Nephron progenitor cell (in vitro differentiated cells): ENCODE results near the gene CCS.
"Not testable (repeated sequence)": the region's sequence is repeated elsewhere in the genome, so short reads cannot be mapped to it uniquely, and the experiment has no call there.

Source experiments
- DNase-seq: peaks from one replicate; pipeline ENCODE4 v3.0.0; 2021
- H3K27ac Mint-ChIP-seq: 2 replicates; pipeline ENCODE4 v1.8.0; 2021; ENCODE audit warnings: mild to moderate bottlenecking, moderate library complexity, mixed read lengths
- H3K27me3 Mint-ChIP-seq: 2 replicates; pipeline ENCODE4 v1.8.0; 2021; ENCODE audit warnings: mild to moderate bottlenecking, low read depth, mixed read lengths; ENCODE audit not compliant: poor library complexity
- H3K36me3 Mint-ChIP-seq: 2 replicates; pipeline ENCODE4 v1.8.0; 2021; ENCODE audit warnings: low read depth, mixed read lengths
- H3K4me1 Mint-ChIP-seq: 2 replicates; pipeline ENCODE4 v1.8.0; 2021; ENCODE audit warnings: mixed read lengths
- H3K4me3 Mint-ChIP-seq: 2 replicates; pipeline ENCODE4 v1.8.0; 2021; ENCODE audit warnings: mild to moderate bottlenecking, moderate library complexity, mixed read lengths
- H3K9me3 Mint-ChIP-seq: 2 replicates; pipeline ENCODE4 v1.8.0; 2021; ENCODE audit warnings: mild to moderate bottlenecking, moderate library complexity, mixed read lengths
- TF ChIP-seq, protein P1 (sequence below): fragments of 200-600 bp; sonication (generic); IDR thresholded peaks from 2 replicates; pipeline ENCODE4 v1.5.0; 2021; ENCODE audit warnings: antibody characterized with exemption

Gene CCS

DNA sequence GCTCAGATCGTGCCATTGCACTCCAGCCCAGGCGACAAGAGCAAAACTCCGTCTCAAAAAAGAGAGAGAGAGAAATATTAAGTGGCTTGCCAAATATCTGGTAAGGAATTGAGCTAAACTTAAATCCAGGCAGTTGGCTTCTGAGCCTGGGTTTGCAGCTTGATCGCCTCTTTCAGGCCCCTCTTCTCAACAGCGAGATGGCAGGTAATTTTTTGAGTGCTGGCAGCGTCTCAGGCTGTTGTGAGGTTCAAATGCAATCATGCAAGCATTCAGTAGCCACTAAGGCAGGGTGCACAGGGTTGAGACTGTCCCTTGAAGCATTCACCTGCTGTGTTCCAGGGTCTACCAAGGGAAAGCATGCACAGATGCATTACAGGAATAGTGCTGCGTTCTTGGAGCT is 23.9 kb upstream of the CCS start:
- Mint-ChIP-seq H3K27ac (no peak overlapping the region), H3K36me3 (peaks cover 5% of the 10 kb centered on the region), H3K9me3 (peaks cover 8% of the 10 kb centered on the region), H3K4me1 (peaks cover 22% of the 10 kb centered on the region), H3K4me3 (no peak overlapping the region), H3K27me3 (peaks cover 13% of the 10 kb centered on the region)
- DNase-seq: no peak
- TF ChIP-seq, protein P1, sequence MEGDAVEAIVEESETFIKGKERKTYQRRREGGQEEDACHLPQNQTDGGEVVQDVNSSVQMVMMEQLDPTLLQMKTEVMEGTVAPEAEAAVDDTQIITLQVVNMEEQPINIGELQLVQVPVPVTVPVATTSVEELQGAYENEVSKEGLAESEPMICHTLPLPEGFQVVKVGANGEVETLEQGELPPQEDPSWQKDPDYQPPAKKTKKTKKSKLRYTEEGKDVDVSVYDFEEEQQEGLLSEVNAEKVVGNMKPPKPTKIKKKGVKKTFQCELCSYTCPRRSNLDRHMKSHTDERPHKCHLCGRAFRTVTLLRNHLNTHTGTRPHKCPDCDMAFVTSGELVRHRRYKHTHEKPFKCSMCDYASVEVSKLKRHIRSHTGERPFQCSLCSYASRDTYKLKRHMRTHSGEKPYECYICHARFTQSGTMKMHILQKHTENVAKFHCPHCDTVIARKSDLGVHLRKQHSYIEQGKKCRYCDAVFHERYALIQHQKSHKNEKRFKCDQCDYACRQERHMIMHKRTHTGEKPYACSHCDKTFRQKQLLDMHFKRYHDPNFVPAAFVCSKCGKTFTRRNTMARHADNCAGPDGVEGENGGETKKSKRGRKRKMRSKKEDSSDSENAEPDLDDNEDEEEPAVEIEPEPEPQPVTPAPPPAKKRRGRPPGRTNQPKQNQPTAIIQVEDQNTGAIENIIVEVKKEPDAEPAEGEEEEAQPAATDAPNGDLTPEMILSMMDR: no peak

DNA sequence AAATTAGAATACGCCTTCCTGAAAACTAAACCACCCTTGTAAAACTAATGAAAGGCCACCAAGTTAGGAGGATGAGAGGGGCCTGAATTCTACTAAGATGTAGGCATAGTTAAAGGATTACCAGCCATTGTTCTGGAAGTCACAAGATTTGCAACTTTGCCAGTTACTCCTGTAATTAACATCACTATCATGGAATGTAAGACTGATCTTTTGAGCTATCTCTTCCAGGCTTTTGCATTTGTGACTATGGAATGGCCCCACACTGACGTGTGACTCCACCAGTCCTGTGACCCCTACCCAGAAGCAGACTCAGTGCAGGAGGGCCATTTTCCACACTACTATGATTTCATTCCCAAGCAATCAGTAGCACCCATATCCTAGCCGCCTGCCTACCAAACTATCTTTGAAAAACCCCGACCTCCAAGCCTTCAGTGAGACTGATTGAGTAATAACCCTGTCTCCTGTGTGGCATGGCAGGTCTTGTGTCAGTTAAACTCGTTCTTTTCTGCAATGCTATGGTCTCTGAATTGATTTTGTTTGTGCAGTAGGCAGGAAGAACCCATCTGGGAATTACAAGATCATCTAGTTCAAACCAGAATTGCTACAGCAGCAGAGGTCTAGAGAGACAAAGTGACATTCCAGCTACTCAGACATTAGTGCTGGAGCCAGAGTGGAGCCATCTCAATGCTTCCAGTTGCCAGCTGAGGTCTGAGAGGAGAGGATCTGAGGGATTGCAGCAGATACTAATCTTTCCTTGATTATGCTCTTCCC is 22.7 kb upstream of the CCS start:
- peaks cover 10% of the 10 kb centered on the region for H3K36me3 Mint-ChIP-seq
- DNase-seq: no peak

DNA sequence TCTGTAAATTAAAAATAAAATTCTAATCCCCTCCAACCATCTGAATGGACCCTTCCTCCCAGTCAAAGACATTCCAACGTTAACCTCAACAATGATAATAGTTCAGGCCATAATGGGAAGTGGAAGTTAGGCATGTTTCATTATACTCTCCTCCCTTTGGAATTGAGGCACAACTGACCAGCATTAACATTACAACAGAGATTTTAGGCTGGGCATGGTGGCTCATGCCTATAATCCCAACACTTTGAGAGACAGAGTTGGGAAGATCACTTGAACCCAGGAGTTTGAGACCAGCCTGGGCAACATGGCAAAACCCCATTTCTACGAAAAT is 22.2 kb upstream of the CCS start:
- Mint-ChIP-seq H3K4me1 (peaks cover 25% of the 10 kb centered on the region), H3K27ac (no peak overlapping the region), H3K27me3 (peaks cover 18% of the 10 kb centered on the region), H3K9me3 (peaks cover 25% of the 10 kb centered on the region), H3K4me3 (no peak overlapping the region), H3K36me3 (peaks cover 10% of the 10 kb centered on the region)
- TF ChIP-seq, protein P1: no peak
- no peak for DNase-seq

More for the DNA sequence above, 22.7 kb upstream of the CCS start:
- H3K27me3 Mint-ChIP-seq: peaks cover 16% of the 10 kb centered on the region
- peaks cover 20% of the 10 kb centered on the region for H3K4me1 Mint-ChIP-seq
- H3K9me3 Mint-ChIP-seq: peaks cover 20% of the 10 kb centered on the region
- TF ChIP-seq, protein P1: no peak
- H3K4me3 Mint-ChIP-seq: no peak overlapping the region
- H3K27ac Mint-ChIP-seq: peak overlapping the region; percentile 36

DNA sequence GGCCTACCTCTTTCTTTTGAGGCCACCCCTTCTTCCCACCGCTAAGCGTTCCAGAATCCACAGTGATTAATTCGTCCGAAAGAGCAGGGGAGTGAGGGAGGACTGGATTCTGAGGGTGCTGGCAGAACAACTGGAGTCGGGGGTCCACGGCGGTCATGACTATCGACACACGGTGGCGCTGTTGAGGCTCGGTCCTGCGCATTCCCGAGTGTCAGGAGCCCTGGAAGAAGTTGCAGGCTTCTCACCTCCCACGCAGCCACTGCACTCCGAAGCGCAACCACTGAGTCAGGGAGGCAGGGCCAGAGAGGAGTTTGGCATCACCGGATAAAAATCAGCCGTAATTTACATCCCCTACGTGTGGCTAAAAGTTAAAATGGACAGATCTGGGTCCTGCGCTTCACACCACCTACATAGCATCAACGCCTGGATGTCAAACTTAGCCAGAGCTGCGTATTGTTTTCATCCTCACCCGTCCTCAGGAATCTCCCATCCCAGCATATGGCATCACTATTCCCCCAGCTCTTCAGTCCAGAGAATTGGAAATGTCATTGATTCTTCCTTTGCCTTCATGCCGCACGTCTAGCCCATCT is 13.9 kb upstream of the CCS start:
- TF ChIP-seq, protein P1: peak; percentile 70

DNA sequence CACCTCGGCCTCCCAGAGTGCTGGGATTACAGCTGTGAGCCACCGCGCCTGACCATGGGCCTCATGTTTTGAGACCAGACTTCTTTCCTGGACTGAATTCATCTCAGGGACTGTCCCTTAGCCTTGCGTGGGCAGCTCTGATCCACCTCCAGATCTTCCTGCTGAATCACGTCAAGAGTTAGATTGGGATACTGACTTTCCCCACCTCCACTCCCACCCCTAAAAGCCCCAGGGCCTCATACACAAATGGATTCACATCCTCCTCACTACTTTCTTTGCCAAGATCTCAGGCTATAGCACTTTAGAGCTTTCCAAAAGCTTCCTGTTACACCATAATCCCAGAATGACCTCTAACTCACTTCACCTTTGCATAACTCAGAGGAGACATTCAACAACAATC is 12.2 kb upstream of the CCS start:
- peaks cover 23% of the 10 kb centered on the region for H3K27me3 Mint-ChIP-seq
- H3K27ac Mint-ChIP-seq: peak overlapping the region; percentile 4
- peaks cover 33% of the 10 kb centered on the region for H3K4me1 Mint-ChIP-seq
- peaks cover 25% of the 10 kb centered on the region for H3K9me3 Mint-ChIP-seq
- no peak overlapping the region for H3K4me3 Mint-ChIP-seq
- DNase-seq: no peak
- TF ChIP-seq, protein P1: no peak
- H3K36me3 Mint-ChIP-seq: no peaks in the 10 kb centered on the region

More for the DNA sequence above, 13.9 kb upstream of the CCS start:
- H3K9me3 Mint-ChIP-seq: peaks cover 28% of the 10 kb centered on the region
- peaks cover 5% of the 10 kb centered on the region for H3K36me3 Mint-ChIP-seq
- H3K27ac Mint-ChIP-seq: no peak overlapping the region
- H3K4me1 Mint-ChIP-seq: peaks cover 44% of the 10 kb centered on the region
- H3K4me3 Mint-ChIP-seq: no peak overlapping the region
- peaks cover 29% of the 10 kb centered on the region for H3K27me3 Mint-ChIP-seq
- peak; percentile 88 for DNase-seq

DNA sequence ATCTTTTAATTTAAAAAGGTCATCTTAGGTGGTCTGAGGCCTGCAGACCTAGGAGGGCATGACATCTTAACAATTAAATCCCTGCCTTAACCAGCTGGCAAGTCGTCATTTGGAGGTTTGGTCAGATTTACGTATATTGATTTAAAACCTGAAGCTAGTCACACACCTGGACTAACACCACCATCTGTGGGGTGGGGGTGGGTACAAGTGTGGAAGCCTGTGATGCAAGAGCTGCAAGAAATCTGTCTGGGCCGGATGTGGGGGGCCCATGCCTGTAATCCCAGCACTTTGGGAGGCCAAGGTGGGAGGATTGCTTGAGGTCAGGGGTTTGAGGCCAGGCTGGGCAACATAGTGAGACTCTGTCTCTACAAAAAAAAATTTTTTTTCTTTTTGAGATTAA is 11.7 kb upstream of the CCS start:
- peaks cover 23% of the 10 kb centered on the region for H3K27me3 Mint-ChIP-seq
- TF ChIP-seq, protein P1: no peak
- H3K36me3 Mint-ChIP-seq: no peaks in the 10 kb centered on the region
- peaks cover 29% of the 10 kb centered on the region for H3K9me3 Mint-ChIP-seq
- no peak for DNase-seq
- peaks cover 30% of the 10 kb centered on the region for H3K4me1 Mint-ChIP-seq
- peak overlapping the region; percentile 4 for H3K27ac Mint-ChIP-seq
- no peak overlapping the region for H3K4me3 Mint-ChIP-seq

DNA sequence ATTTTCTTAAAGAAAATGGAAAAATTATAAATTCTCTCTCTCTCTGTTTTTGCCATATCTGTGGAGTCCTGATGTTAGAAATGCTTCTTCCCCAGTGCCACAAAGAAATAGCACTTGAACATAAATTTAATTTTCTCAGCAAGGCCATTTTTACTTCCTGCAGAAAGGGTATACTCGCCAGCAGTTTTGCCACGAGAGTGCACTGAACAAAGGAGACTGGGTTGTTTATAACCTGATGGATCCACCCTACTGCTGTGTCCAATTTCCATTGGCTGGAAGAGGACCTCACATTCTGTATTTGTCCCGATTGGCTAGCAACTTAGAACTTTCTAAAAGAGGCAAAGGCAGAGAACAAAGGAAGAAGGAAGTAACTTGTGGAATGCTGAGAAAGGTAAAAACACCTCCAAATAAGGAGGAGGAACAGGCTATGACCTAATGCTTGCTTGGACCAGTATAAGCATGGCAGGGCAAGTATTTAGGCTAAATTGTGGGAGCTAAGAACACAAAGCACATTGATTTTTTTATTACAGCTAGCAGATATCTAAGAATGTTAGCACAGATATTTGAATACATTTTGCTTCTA is 10.3 kb upstream of the CCS start:
- Mint-ChIP-seq H3K27ac (peak overlapping the region; percentile 79), H3K27me3 (peaks cover 26% of the 10 kb centered on the region), H3K4me1 (peaks cover 24% of the 10 kb centered on the region), H3K9me3 (peaks cover 41% of the 10 kb centered on the region)
- not testable (repeated sequence) for DNase-seq, H3K36me3 Mint-ChIP-seq, H3K4me3 Mint-ChIP-seq

DNA sequence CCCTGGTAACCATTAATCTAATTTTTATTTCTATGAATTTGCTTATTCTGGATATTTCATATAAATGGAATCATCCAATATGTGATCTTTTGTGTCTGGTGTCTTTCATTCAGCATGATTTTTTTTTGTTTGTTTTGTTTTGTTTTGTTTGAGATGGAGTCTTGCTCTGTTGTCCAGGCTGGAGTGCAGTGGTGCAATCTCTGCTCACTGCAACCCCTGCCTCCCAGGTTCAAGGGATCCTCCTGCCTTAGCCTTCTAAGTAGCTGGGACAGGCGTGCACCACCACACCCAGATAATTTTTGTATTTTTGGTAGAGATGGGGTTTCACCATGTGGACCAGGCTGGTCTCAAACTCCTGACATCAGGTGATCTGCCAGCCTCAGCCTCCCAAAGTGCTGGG is 7.5 kb upstream of the CCS start:
- H3K36me3 Mint-ChIP-seq, H3K27me3 Mint-ChIP-seq, H3K4me3 Mint-ChIP-seq, DNase-seq, H3K27ac Mint-ChIP-seq: not testable (repeated sequence)
- peaks cover 51% of the 10 kb centered on the region for H3K9me3 Mint-ChIP-seq
- peaks cover 16% of the 10 kb centered on the region for H3K4me1 Mint-ChIP-seq
